K562 (cell line): ENCODE results near the gene CHN1. TPM values are rescaled to one million over a fixed set of nuclear protein-coding genes. Genes with fewer than 3 reads are reported as not detected.

Experiments used
- ATAC-seq: fragments of 200-7000 bp; cut with Tn5 transposase; 3 replicates; pipeline ENCODE4 v1.9.1; 2020; ENCODE audit warnings: moderate library complexity
- BruUV-seq: library from RNA; stranded (reverse); fragments of 400-500 nt; replicated peaks from 2 replicates; lab custom pipeline; 2021; lab: Mats Ljungman, UMichigan
- CTCF ChIA-PET: fragments of 300-600 bp; formaldehyde crosslinking; extraction: SDS; loops from one replicate; lab custom pipeline; 2021; ENCODE audit warnings: low intra/inter-chr PET ratio; lab: Yijun Ruan, JAX
- POLR2A ChIA-PET: fragments of 300-600, 350-650 bp; sonication (Branson Sonifier 250); formaldehyde crosslinking; extraction: SDS; loops from one replicate; lab custom pipeline; 2021; ENCODE audit warnings: antibody characterized with exemption, inconsistent platforms; lab: Yijun Ruan, JAX
- DNase-seq, 4 experiments: peaks; one replicate each; pipeline versions ENCODE4 v3.0.0 to v3.0.0-alpha.2; 2011 to 2018; ENCODE audit warnings: low spot score in 3 of 4, mixed read lengths in 3 of 4; ENCODE audit errors: extremely low read depth in 1 of 4
- FAIRE-seq: peaks from 2 replicates; lab custom pipeline; 2011; peaks lifted over from hg19 to GRCh38; lab: Jason Lieb, UNC
- H2AFZ ChIP-seq: 2 replicates; pipeline ENCODE4 v1.6.0; 2011; ENCODE audit warnings: low read depth, low read length, control low read depth, inconsistent platforms
- H3K27ac ChIP-seq: fragments of 200-600 bp; 3 replicates; pipeline ENCODE4 v1.8.0; 2011; ENCODE audit warnings: low read depth, mild to moderate bottlenecking, control low read depth, inconsistent platforms, low read length, moderate library complexity, mixed read lengths; ENCODE audit errors: extremely low read depth
- H3K27me3 ChIP-seq, 2 experiments: fragments of 300-600 bp in 1 of 2; 2 replicates in 1 of 2; 3 replicates in 1 of 2; pipeline versions ENCODE4 v1.6.0 to v1.8.0; 2011; ENCODE audit warnings: inconsistent platforms in 2 of 2, low read length in 2 of 2, mild to moderate bottlenecking in 1 of 2, mixed read lengths in 1 of 2, moderate library complexity in 1 of 2; ENCODE audit not compliant: control insufficient read depth in 2 of 2, insufficient read depth in 2 of 2
- H3K36me3 ChIP-seq: fragments of 300-600 bp; 3 replicates; pipeline ENCODE4 v1.8.0; 2011; ENCODE audit warnings: mild to moderate bottlenecking, low read length, inconsistent platforms; ENCODE audit not compliant: control insufficient read depth, insufficient read depth
- H3K4me1 ChIP-seq, 2 experiments: fragments of 200-600 bp in 1 of 2; replicated peaks in 1 of 2; 2 replicates in 1 of 2; 3 replicates in 1 of 2; pipeline versions ENCODE4 v1.5.1 to v1.8.0; 2011; ENCODE audit warnings: inconsistent platforms in 2 of 2, low read length in 2 of 2, mild to moderate bottlenecking in 1 of 2, mixed read lengths in 1 of 2, moderate library complexity in 1 of 2; ENCODE audit not compliant: control insufficient read depth in 2 of 2, insufficient read depth in 2 of 2
- H3K4me2 ChIP-seq: 2 replicates; pipeline ENCODE4 v1.6.1; 2011; ENCODE audit warnings: low read length, control low read depth, inconsistent platforms, mixed read lengths; ENCODE audit not compliant: insufficient read depth
- H3K4me3 ChIP-seq: fragments of 200-600 bp; sonication (generic), shearing (Covaris generic); 2 replicates; pipeline ENCODE4 v1.5.1; 2016; ENCODE audit warnings: control low read depth, inconsistent platforms
- H3K79me2 ChIP-seq: fragments of 200-600 bp; 3 replicates; pipeline ENCODE4 v1.8.0; 2011; ENCODE audit warnings: low read length, inconsistent platforms; ENCODE audit not compliant: control insufficient read depth, insufficient read depth
- H3K9ac ChIP-seq, 2 experiments: 2 replicates each; pipeline versions ENCODE4 v1.6.0 to v1.6.1; 2011; ENCODE audit warnings: low read depth in 2 of 2, low read length in 2 of 2, control low read depth in 1 of 2, inconsistent platforms in 1 of 2, mild to moderate bottlenecking in 1 of 2, mixed read lengths in 1 of 2; ENCODE audit not compliant: insufficient read depth in 1 of 2
- H3K9me1 ChIP-seq: one replicate; pipeline ENCODE4 v1.6.0; 2011; ENCODE audit warnings: inconsistent platforms, mild to moderate bottlenecking, low read length, moderate library complexity; ENCODE audit not compliant: control insufficient read depth, insufficient read depth
- H3K9me3 ChIP-seq: replicated peaks from 2 replicates; pipeline ENCODE4 v1.5.1; 2011; ENCODE audit warnings: low read depth, low read length, inconsistent platforms; ENCODE audit not compliant: control insufficient read depth, insufficient read depth
- H4K20me1 ChIP-seq: replicated peaks from 2 replicates; pipeline ENCODE4 v1.6.1; 2011; ENCODE audit warnings: low read length, inconsistent platforms, mixed read lengths; ENCODE audit not compliant: control insufficient read depth, insufficient read depth
- CHAMP1 ChIP-seq: fragments of 450-650 bp; IDR thresholded peaks from 2 replicates; pipeline ENCODE4 v1.6.1; 2016; ENCODE audit warnings: mild to moderate bottlenecking
- MXD1 ChIP-seq: fragments of 250-450 bp; sonication (Bioruptor Pico); IDR thresholded peaks from 2 replicates; pipeline ENCODE4 v1.8.0; 2021; ENCODE audit warnings: borderline replicate concordance, mild to moderate bottlenecking, moderate library complexity; ENCODE audit not compliant: poor library complexity, severe bottlenecking
- NFE2L1 ChIP-seq: fragments of 450-650 bp; IDR thresholded peaks from 2 replicates; pipeline ENCODE4 v1.6.1; 2016; ENCODE audit warnings: missing genetic modification characterization, low read depth, mild to moderate bottlenecking, missing compliant biosample characterization, moderate library complexity, borderline replicate concordance
- NRF1 ChIP-seq, 2 experiments: fragments of 450-650 bp; IDR thresholded peaks in 1 of 2; conservative IDR thresholded peaks in 1 of 2; 2 replicates each; pipeline ENCODE4 v1.6.1; 2014; ENCODE audit warnings: mild to moderate bottlenecking in 2 of 2
- ZKSCAN1 ChIP-seq: fragments of 150-350 bp; IDR thresholded peaks from 2 replicates; pipeline ENCODE4 v1.6.1; 2016; ENCODE audit warnings: low read depth, low read length
- WGBS: fragments of 100-300 bp; shearing (Covaris generic); methylation state at CpG from one replicate; pipeline ENCODE4 v1.1.6; 2016; ENCODE audit warnings: low coverage, mixed read lengths; ENCODE audit not compliant: insufficient coverage; ENCODE audit errors: missing lambda C conversion rate; 5-methylcytosine and 5-hydroxymethylcytosine counted together
- in situ Hi-C: fragments of 300-500 bp; cut with MboI; formaldehyde crosslinking; loops from 4 replicates; pipeline ENCODE4 v1.15.0; 2018; ENCODE audit warnings: inconsistent platforms, mixed read lengths
- intact Hi-C: fragments of 100-400 bp; cut with micrococcal nuclease; formaldehyde crosslinking; loops from 2 replicates; pipeline ENCODE4 v1.14.2; 2022
- polyA plus RNA-seq, 8 experiments: library from polyadenylated mRNA; depleted of rRNA in 4 of 8; stranded (reverse) in 5 of 8; unstranded in 3 of 8; fragments of >200 nt; fragmentation: Nextera tagmentation in 2 of 8; fragmentation: Illumina TruSeq in 1 of 8; extraction: Ambion mirVana in 2 of 8; extraction: Trizol in 1 of 8; gene quantifications; 2 replicates each; pipeline versions ENCODE4 v1.2.1 to v1.2.3, GENCODE V29; 2011 to 2014; ENCODE audit warnings: inconsistent platforms in 1 of 8, missing spikeins in 1 of 8
- total RNA-seq, 7 experiments: library from RNA; depleted of rRNA in 6 of 7; stranded (reverse); fragments of >200 nt in 6 of 7; fragmentation: Illumina TruSeq in 2 of 7; extraction: Trizol in 2 of 7; gene quantifications; 2 replicates each; pipeline versions ENCODE4 v1.2.1 to v1.2.3, GENCODE V29; 2011 to 2021; ENCODE audit warnings: low replicate concordance in 1 of 7

The CHN1 gene
- total and polyA plus RNA-seq, 9 of the 15 experiments (the other 6 are each of a cell fraction or from before 2014, with no cell fraction given), result 0.17 to 2.0 (median 0.87) TPM

- Histone ChIP-seq H3K79me2 (no peaks in the 10 kb centered on the region), H3K27ac (no peak overlapping the region), H3K9me3 (no peaks in the 10 kb centered on the region), H3K4me1 (no peaks in the 10 kb centered on the region), H3K9me1 (no peaks in the 10 kb centered on the region), H3K27me3 (peaks cover 0 to 17% of the 10 kb centered on the region in 2 experiments; a peak in 2 of 5 replicates), H3K4me2 (no peak overlapping the region), H4K20me1 (no peaks in the 10 kb centered on the region), H2AFZ (no peak overlapping the region), H3K9ac (no peak overlapping the region), H3K4me3 (no peak overlapping the region), H3K36me3 (no peaks in the 10 kb centered on the region)
- FAIRE-seq (peak; percentile 72), ATAC-seq (no peak), DNase-seq (no peak)
- CTCF ChIA-PET, result interaction anchor here (0.7 kb wide), 1 partner anchor 1276 kb away, joined by 3 read pairs; no protein-coding TSS in a partner anchor
- 5% methylated on average over 1 of the region's 1 CpG for WGBS
- intact Hi-C loops (no loop called here), in situ Hi-C loops (no loop called here)
- TF ChIP-seq MXD1 (CRISPR knock-in tag) (no peak), CHAMP1 (no peak), NRF1 (conservative IDR thresholded peaks at IDR 0.05 in 1 of 2, IDR thresholded peaks at IDR 0.05 in 1 of 2) (no peak), ZKSCAN1 (no peak), NFE2L1 (no peak)
- POLR2A ChIA-PET, result no interaction called here
- BruUV-seq, result no TSS peak
Observed at GRCh38 chr2:174766271-174766670, 238.9 kb downstream of the CHN1 start.
